ENCODE results near the gene ENPP3. TPM values are rescaled to one million over a fixed set of nuclear protein-coding genes. Genes with fewer than 3 reads are reported as not detected.

Gene ENPP3
- total and polyA plus RNA-seq, 2 of the 13 experiments (the other 11 are each of a cell fraction or from before 2014, with no cell fraction given): 40.0 to 75.4 TPM

DNA sequence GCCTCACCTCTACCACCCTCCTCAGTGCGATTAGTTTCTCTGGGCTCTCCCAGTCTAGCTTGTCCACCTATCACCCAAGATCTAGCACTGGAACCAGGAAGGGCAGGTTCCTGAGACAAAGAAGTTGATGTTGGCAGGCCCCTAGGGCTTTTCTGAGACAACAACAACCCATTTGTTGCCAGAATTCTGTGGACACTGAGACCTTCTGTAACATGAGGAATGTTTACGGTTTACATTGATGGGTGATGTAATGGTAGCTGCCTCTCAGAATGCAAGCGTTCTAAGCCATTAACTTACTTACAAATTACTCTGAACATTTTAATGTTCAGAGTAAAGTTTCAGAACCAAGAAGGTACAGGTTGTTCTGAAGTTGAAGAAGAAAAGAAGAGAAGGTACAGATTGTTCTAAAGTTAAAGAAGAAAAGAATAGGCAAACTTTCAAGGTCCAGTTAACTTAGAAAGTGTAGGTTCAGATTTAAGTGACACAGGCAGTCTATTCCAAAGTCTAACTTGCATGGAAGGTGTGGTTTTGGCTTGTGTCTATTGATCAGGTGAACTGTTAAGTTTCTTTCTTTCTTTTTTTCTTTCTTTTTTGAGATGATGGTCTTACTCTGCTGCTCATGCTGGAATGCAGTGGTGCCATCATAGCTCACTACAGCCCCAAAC lies 5.3 kb upstream of the ENPP3 start (continued):
- no peak for TF ChIP-seq ARHGAP35 (CRISPR knock-in tag; IDR thresholded peaks at IDR 0.05; ENCODE audit: borderline replicate concordance)
- TF ChIP-seq PCBP2 (optimal IDR thresholded peaks at IDR 0.05; ENCODE audit: low read depth, low read length, poor library complexity, severe bottlenecking): no peak
- no peak for TF ChIP-seq NR2C2 (CRISPR knock-in tag; IDR thresholded peaks at IDR 0.05; ENCODE audit: borderline replicate concordance)
- TF ChIP-seq ZNF564 (CRISPR knock-in tag; IDR thresholded peaks at IDR 0.05): 0 out of 2 replicates have a peak, but pooled peaks have one; percentile 17
- no peak for TF ChIP-seq SP2 (CRISPR knock-in tag; IDR thresholded peaks at IDR 0.05)
- TF ChIP-seq, protein P1, sequence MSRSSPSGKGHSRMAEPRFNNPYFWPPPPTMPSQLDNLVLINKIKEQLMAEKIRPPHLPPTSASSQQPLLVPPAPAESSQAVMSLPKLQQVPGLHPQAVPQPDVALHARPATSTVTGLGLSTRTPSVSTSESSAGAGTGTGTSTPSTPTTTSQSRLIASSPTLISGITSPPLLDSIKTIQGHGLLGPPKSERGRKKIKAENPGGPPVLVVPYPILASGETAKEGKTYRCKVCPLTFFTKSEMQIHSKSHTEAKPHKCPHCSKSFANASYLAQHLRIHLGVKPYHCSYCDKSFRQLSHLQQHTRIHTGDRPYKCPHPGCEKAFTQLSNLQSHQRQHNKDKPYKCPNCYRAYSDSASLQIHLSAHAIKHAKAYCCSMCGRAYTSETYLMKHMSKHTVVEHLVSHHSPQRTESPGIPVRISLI (CRISPR knock-in tag; IDR thresholded peaks at IDR 0.05; ENCODE audit: borderline replicate concordance): no peak
- TF ChIP-seq BCL6 (CRISPR knock-in tag; IDR thresholded peaks at IDR 0.05): peak; percentile 47
- peak; percentile 56; the same call in 1 of the 2 replicates for TF ChIP-seq SIX4 (CRISPR knock-in tag; IDR thresholded peaks at IDR 0.05)
- TF ChIP-seq ZNF274 (CRISPR knock-in tag; IDR thresholded peaks at IDR 0.05): no peak
- TF ChIP-seq TP53 (CRISPR knock-in tag; conservative IDR thresholded peaks at IDR 0.05): no peak
- TF ChIP-seq ZNF781 (CRISPR knock-in tag; IDR thresholded peaks at IDR 0.05; ENCODE audit: borderline replicate concordance, not compliant biosample characterization): peak; percentile 3
- TF ChIP-seq, protein P2, sequence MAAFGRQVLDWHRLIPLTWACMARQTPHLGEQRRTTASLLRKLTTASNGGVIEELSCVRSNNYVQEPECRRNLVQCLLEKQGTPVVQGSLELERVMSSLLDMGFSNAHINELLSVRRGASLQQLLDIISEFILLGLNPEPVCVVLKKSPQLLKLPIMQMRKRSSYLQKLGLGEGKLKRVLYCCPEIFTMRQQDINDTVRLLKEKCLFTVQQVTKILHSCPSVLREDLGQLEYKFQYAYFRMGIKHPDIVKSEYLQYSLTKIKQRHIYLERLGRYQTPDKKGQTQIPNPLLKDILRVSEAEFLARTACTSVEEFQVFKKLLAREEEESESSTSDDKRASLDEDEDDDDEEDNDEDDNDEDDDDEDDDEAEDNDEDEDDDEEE (CRISPR knock-in tag; IDR thresholded peaks at IDR 0.05): no peak
- TF ChIP-seq SAP130 (CRISPR knock-in tag; IDR thresholded peaks at IDR 0.05; ENCODE audit: low read depth): peak; percentile 34; the same call in 1 of the 2 replicates
- TF ChIP-seq, protein P3, sequence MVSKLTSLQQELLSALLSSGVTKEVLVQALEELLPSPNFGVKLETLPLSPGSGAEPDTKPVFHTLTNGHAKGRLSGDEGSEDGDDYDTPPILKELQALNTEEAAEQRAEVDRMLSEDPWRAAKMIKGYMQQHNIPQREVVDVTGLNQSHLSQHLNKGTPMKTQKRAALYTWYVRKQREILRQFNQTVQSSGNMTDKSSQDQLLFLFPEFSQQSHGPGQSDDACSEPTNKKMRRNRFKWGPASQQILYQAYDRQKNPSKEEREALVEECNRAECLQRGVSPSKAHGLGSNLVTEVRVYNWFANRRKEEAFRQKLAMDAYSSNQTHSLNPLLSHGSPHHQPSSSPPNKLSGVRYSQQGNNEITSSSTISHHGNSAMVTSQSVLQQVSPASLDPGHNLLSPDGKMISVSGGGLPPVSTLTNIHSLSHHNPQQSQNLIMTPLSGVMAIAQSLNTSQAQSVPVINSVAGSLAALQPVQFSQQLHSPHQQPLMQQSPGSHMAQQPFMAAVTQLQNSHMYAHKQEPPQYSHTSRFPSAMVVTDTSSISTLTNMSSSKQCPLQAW (CRISPR knock-in tag; IDR thresholded peaks at IDR 0.05): peak; percentile 54; the same call in 1 of the 2 replicates
- TF ChIP-seq ZNF333 (CRISPR knock-in tag; IDR thresholded peaks at IDR 0.05; ENCODE audit: borderline replicate concordance): no peak
- TF ChIP-seq, protein P4, sequence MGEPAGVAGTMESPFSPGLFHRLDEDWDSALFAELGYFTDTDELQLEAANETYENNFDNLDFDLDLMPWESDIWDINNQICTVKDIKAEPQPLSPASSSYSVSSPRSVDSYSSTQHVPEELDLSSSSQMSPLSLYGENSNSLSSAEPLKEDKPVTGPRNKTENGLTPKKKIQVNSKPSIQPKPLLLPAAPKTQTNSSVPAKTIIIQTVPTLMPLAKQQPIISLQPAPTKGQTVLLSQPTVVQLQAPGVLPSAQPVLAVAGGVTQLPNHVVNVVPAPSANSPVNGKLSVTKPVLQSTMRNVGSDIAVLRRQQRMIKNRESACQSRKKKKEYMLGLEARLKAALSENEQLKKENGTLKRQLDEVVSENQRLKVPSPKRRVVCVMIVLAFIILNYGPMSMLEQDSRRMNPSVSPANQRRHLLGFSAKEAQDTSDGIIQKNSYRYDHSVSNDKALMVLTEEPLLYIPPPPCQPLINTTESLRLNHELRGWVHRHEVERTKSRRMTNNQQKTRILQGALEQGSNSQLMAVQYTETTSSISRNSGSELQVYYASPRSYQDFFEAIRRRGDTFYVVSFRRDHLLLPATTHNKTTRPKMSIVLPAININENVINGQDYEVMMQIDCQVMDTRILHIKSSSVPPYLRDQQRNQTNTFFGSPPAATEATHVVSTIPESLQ (CRISPR knock-in tag; conservative IDR thresholded peaks at IDR 0.05): no peak
- TF ChIP-seq CREB1 (IDR thresholded peaks at IDR 0.05): no peak
- peak; percentile 31; the same call in 1 of the 2 replicates for TF ChIP-seq CREB1 (CRISPR knock-in tag; IDR thresholded peaks at IDR 0.05)
- TF ChIP-seq HMG20A (CRISPR knock-in tag; IDR thresholded peaks at IDR 0.05; ENCODE audit: borderline replicate concordance): peak; percentile 58; the same call in 1 of the 2 replicates
- TF ChIP-seq, protein P5, sequence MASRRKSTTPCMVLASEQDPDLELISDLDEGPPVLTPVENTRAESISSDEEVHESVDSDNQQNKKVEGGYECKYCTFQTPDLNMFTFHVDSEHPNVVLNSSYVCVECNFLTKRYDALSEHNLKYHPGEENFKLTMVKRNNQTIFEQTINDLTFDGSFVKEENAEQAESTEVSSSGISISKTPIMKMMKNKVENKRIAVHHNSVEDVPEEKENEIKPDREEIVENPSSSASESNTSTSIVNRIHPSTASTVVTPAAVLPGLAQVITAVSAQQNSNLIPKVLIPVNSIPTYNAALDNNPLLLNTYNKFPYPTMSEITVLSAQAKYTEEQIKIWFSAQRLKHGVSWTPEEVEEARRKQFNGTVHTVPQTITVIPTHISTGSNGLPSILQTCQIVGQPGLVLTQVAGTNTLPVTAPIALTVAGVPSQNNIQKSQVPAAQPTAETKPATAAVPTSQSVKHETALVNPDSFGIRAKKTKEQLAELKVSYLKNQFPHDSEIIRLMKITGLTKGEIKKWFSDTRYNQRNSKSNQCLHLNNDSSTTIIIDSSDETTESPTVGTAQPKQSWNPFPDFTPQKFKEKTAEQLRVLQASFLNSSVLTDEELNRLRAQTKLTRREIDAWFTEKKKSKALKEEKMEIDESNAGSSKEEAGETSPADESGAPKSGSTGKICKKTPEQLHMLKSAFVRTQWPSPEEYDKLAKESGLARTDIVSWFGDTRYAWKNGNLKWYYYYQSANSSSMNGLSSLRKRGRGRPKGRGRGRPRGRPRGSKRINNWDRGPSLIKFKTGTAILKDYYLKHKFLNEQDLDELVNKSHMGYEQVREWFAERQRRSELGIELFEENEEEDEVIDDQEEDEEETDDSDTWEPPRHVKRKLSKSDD (CRISPR knock-in tag; IDR thresholded peaks at IDR 0.05; ENCODE audit: low read depth): peak; percentile 18; the same call in 1 of the 2 replicates
- no peak for TF ChIP-seq LCORL (IDR thresholded peaks at IDR 0.05)
- TF ChIP-seq LCORL (CRISPR knock-in tag; IDR thresholded peaks at IDR 0.05): no peak
